Left ventricle myocardium inferior (tissue), 1 donor: Measurements from ENCODE around the gene PIGR. TPM values are rescaled to one million over a fixed set of nuclear protein-coding genes. Genes with fewer than 3 reads are reported as not detected.

Source experiments
- DNase-seq: peaks from one replicate; pipeline ENCODE4 v3.0.0-alpha.2; 2020
- H3K27ac ChIP-seq: fragments of 200-600 bp; replicated peaks from 2 replicates; pipeline ENCODE4 v1.8.0; 2021
- H3K27me3 ChIP-seq: fragments of 200-600 bp; 2 replicates; pipeline ENCODE4 v1.8.0; 2021; ENCODE audit warnings: low read depth
- H3K36me3 ChIP-seq: fragments of 200-600 bp; 2 replicates; pipeline ENCODE4 v1.8.0; 2021
- H3K4me1 ChIP-seq: fragments of 200-600 bp; 2 replicates; pipeline ENCODE4 v1.8.0; 2021
- H3K4me3 ChIP-seq: fragments of 200-600 bp; 2 replicates; pipeline ENCODE4 v1.8.0; 2021; ENCODE audit warnings: mild to moderate bottlenecking, moderate library complexity
- H3K9me3 ChIP-seq: fragments of 200-600 bp; replicated peaks from 2 replicates; pipeline ENCODE4 v1.8.0; 2021
- intact Hi-C: fragments of 100-400 bp; cut with micrococcal nuclease; formaldehyde crosslinking; loops from one replicate; pipeline ENCODE4 v1.11.0; 2022
- total RNA-seq: library from RNA; stranded (reverse); fragmentation: NEBNext Ultra II Directional; extraction: Animal tissue kit (Norgen Biotek cat#: 25700); gene quantifications from one replicate; pipeline ENCODE4 v1.2.1, GENCODE V29; 2021
- TF ChIP-seq, protein P1 (sequence below): fragments of 200-600 bp; IDR thresholded peaks from 2 replicates; pipeline ENCODE4 v1.8.0; 2021; ENCODE audit warnings: antibody characterized with exemption, mild to moderate bottlenecking, borderline replicate concordance
- donor health status: DM: no; HTN: yes; CAD: no; lungs with severe emphysema.

PIGR gene
- total RNA-seq, 1 donor from 2014 or later = 0.91 TPM

DNA sequence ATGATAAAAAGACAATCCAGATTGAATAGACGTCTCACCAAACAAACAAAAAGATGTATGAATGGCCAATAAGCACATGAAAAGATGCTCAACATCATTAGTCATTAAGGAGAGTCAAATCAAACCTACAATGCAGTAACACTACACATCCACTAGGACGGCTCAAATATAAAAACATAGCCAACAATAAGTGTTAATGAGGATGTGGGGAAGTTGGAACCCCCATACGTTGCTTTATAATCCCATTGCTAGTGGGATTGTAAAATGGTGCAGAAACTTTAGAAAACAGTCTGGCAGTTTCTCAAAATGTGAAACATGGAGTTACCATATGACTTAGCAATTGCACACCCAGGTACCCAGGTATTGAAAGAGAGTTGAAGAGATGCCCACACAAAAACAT lies 63.7 kb downstream of the PIGR start:
- H3K36me3 ChIP-seq = no peaks in the 10 kb centered on the region
- peaks cover 17% of the 10 kb centered on the region for H3K27me3 ChIP-seq
- H3K27ac ChIP-seq = no peak overlapping the region
- H3K4me3 ChIP-seq = no peak overlapping the region
- intact Hi-C loops = no loop called here
- TF ChIP-seq, protein P1, sequence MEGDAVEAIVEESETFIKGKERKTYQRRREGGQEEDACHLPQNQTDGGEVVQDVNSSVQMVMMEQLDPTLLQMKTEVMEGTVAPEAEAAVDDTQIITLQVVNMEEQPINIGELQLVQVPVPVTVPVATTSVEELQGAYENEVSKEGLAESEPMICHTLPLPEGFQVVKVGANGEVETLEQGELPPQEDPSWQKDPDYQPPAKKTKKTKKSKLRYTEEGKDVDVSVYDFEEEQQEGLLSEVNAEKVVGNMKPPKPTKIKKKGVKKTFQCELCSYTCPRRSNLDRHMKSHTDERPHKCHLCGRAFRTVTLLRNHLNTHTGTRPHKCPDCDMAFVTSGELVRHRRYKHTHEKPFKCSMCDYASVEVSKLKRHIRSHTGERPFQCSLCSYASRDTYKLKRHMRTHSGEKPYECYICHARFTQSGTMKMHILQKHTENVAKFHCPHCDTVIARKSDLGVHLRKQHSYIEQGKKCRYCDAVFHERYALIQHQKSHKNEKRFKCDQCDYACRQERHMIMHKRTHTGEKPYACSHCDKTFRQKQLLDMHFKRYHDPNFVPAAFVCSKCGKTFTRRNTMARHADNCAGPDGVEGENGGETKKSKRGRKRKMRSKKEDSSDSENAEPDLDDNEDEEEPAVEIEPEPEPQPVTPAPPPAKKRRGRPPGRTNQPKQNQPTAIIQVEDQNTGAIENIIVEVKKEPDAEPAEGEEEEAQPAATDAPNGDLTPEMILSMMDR = no peak
- DNase-seq = no peak
- no peaks in the 10 kb centered on the region for H3K4me1 ChIP-seq
- H3K9me3 ChIP-seq = peaks cover 21% of the 10 kb centered on the region

DNA sequence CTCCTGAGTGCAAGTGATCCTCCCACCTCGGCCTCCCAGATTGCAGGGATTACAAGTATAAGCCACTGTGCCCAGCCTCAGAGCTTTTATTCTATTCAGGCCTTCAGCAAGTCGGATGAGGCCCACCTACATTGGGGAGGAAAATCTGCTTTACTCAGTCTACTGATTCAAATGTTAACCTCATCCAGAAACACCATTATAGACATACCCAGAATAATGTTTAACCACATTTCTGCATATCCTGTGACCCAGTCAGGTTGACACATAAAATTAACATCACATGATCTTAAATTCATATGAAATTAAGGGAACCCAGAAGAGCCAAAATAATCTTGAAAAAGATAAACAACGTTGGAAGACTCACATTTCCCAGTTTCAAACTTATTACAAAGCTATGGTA lies 66.0 kb downstream of the PIGR start:
- Histone ChIP-seq H3K36me3 (no peaks in the 10 kb centered on the region), H3K27ac (no peak overlapping the region), H3K4me3 (no peak overlapping the region), H3K27me3 (peaks cover under 1% of the 10 kb centered on the region), H3K9me3 (peaks cover 35% of the 10 kb centered on the region), H3K4me1 (no peaks in the 10 kb centered on the region)
- DNase-seq = no peak
- TF ChIP-seq, protein P1 = no peak
- intact Hi-C loops = no loop called here

Other genes starting within 250 kb of the PIGR start
- gene IL19, start 175.7 kb downstream of the PIGR start, total RNA-seq = not detected
- gene IL10, start 174.0 kb downstream of the PIGR start, total RNA-seq = 0.38 TPM
- gene IL20, start 80.8 kb downstream of the PIGR start, total RNA-seq = not detected
- gene IL24, start 49.0 kb downstream of the PIGR start, total RNA-seq = not detected
- 3.3 TPM for gene FCMR, start 24.5 kb downstream of the PIGR start, total RNA-seq
- not detected for gene FCAMR, start 24.0 kb upstream of the PIGR start, total RNA-seq
- 0.74 TPM for gene C1orf116, start 86.3 kb upstream of the PIGR start, total RNA-seq
- gene YOD1, start 104.7 kb upstream of the PIGR start, total RNA-seq = 4.2 TPM
- 107 TPM for gene PFKFB2, start 106.8 kb upstream of the PIGR start, total RNA-seq
- 0.30 TPM for gene C4BPB, start 142.4 kb upstream of the PIGR start, total RNA-seq
- gene C4BPA, start 157.8 kb upstream of the PIGR start, total RNA-seq = not detected